ENCODE data around the gene CTRB1. TPM values are rescaled to one million over a fixed set of nuclear protein-coding genes. Genes with fewer than 3 reads are reported as not detected.
"Not testable (repeated sequence)": the region's sequence is repeated elsewhere in the genome, so short reads cannot be mapped to it uniquely, and the experiment has no call there.

The CTRB1 gene
- total RNA-seq, 2 experiments from 2014 or later = not detected

DNA sequence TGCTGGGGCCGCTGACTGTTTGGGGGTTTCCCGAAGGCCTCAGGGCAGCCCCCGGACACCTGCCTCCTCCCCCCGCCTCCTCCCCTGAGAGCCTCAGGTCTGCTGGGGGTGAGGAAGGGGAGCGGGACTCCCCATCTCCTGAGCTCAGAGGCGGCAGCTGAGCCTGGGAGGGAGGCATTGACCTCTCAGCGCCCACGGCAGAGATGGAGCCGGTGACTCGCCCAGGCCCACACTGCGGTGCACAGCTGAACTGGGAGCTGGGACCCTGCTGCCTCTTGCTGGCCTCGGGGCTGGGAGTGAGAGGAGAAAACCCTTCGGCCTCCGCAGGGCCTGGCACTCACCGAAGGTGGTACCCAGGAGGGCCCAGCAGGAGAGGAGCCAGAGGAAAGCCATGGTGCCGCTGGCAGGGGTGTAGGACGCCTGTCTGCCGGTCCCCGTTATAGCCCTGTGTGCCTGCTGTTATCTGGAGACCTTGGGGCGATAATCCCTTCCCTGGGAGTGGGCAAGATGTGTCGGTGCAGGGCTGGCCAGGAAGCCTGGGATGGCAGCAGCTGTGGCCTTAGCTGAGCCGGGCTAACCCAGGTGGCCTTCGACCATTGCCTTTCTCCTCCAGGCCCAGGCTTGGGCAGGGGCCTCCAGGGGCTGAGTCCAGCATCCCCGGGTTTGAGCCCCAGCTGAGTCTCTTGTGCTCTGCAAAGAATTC lies 11.9 kb upstream of the CTRB1 start, which contains the start of gene CTRB2:
Gene CTRB2, minus strand, starts transcription at position 413 of the 703 bp plus-strand sequence. Its CDS starts 20 bp downstream, at position 393.
- ChIA-PET POLR2A (no interaction called here), CTCF (no interaction called here)
- intact Hi-C loops (cut with micrococcal nuclease) = no loop called here
- H3K4me1 Mint-ChIP-seq (ENCODE audit: low read depth) = no peaks in the 10 kb centered on the region
- no peaks in the 10 kb centered on the region for H3K36me3 Mint-ChIP-seq (ENCODE audit: low read depth)
- no peak within 1 kb of the TSS for H3K27ac Mint-ChIP-seq
- DNase-seq (no peak), ATAC-seq (no peak)
- H3K27me3 Mint-ChIP-seq = no peaks in the 10 kb centered on the region
- no peak within 1 kb of the TSS for H3K4me3 Mint-ChIP-seq
- TF ChIP-seq, protein P1, sequence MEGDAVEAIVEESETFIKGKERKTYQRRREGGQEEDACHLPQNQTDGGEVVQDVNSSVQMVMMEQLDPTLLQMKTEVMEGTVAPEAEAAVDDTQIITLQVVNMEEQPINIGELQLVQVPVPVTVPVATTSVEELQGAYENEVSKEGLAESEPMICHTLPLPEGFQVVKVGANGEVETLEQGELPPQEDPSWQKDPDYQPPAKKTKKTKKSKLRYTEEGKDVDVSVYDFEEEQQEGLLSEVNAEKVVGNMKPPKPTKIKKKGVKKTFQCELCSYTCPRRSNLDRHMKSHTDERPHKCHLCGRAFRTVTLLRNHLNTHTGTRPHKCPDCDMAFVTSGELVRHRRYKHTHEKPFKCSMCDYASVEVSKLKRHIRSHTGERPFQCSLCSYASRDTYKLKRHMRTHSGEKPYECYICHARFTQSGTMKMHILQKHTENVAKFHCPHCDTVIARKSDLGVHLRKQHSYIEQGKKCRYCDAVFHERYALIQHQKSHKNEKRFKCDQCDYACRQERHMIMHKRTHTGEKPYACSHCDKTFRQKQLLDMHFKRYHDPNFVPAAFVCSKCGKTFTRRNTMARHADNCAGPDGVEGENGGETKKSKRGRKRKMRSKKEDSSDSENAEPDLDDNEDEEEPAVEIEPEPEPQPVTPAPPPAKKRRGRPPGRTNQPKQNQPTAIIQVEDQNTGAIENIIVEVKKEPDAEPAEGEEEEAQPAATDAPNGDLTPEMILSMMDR (IDR thresholded peaks at IDR 0.05) = no peak
- no peaks in the 10 kb centered on the region for H3K9me3 Mint-ChIP-seq

DNA sequence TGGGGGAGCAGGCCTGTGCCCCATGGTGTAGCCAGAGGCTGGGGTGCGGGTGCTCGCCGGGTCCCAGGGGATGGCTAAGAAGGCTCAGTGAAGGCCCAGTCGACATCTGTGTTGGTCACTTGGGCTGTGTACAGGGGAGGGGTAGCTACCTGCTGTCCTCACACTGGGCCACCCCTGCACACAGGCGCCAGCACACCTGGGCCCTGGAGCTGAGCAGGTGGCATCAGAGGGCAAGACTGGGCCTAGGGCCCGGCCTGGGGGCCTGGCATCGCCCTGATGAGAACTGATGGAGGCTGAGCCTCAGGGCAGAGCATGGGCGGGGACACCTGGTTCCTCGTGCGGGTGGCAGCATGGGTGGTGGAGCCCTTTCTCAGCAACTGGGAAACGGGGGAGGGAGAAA lies 11.0 kb upstream of the CTRB1 start:
- ChIA-PET POLR2A (no interaction called here), CTCF (interaction anchor here (1.1 kb wide), 1 partner anchor 9 kb away, joined by 3 read pairs; no protein-coding TSS in a partner anchor)
- no peaks in the 10 kb centered on the region for H3K9me3 Mint-ChIP-seq
- no peaks in the 10 kb centered on the region for H3K27me3 Mint-ChIP-seq
- no peaks in the 10 kb centered on the region for H3K36me3 Mint-ChIP-seq (ENCODE audit: low read depth)
- H3K4me1 Mint-ChIP-seq (ENCODE audit: low read depth) = no peaks in the 10 kb centered on the region
- ATAC-seq (no peak), DNase-seq (no peak)
- H3K4me3 Mint-ChIP-seq = no peak overlapping the region
- H3K27ac Mint-ChIP-seq = no peak overlapping the region
- TF ChIP-seq, protein P1 (IDR thresholded peaks at IDR 0.05) = no peak
- intact Hi-C loops (cut with micrococcal nuclease) = no loop called here

DNA sequence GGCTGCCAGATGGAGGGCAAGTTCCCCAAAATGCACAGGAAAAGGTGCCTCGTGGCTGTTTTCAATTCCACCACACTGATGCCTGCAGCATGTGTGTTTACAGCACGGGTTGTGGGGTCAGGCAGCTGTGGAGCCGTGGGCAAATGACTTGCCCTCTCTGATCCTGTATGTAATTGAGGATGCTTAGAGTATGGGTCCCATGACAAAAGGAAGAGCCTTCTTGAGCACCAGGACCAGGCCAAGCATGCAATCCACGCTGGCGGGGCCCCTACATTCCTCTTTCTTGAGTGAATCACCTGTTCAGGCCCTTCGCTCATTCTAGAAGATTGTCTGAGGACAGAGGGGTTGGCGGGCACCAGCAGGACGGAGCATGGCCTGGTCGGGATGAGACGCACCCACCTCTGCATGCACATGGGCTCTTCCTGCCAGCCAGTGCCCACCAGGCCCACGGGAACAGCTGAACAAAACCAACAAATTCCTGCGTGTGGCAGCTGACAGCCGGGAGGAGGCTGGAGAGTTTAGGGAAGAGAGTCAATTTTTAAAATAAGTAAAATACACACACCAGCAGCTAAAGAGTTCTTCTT lies 10.5 kb upstream of the CTRB1 start:
- ChIA-PET POLR2A (no interaction called here), CTCF (interaction anchor here (1.1 kb wide), 1 partner anchor 9 kb away, joined by 3 read pairs; no protein-coding TSS in a partner anchor)
- H3K4me1 Mint-ChIP-seq (ENCODE audit: low read depth) = no peaks in the 10 kb centered on the region
- H3K36me3 Mint-ChIP-seq (ENCODE audit: low read depth) = no peaks in the 10 kb centered on the region
- TF ChIP-seq, protein P1 (IDR thresholded peaks at IDR 0.05) = no peak
- H3K27ac Mint-ChIP-seq = no peak overlapping the region
- intact Hi-C loops (cut with micrococcal nuclease) = no loop called here
- DNase-seq (no peak), ATAC-seq (no peak)
- no peaks in the 10 kb centered on the region for H3K9me3 Mint-ChIP-seq
- H3K4me3 Mint-ChIP-seq = no peak overlapping the region
- no peaks in the 10 kb centered on the region for H3K27me3 Mint-ChIP-seq

DNA sequence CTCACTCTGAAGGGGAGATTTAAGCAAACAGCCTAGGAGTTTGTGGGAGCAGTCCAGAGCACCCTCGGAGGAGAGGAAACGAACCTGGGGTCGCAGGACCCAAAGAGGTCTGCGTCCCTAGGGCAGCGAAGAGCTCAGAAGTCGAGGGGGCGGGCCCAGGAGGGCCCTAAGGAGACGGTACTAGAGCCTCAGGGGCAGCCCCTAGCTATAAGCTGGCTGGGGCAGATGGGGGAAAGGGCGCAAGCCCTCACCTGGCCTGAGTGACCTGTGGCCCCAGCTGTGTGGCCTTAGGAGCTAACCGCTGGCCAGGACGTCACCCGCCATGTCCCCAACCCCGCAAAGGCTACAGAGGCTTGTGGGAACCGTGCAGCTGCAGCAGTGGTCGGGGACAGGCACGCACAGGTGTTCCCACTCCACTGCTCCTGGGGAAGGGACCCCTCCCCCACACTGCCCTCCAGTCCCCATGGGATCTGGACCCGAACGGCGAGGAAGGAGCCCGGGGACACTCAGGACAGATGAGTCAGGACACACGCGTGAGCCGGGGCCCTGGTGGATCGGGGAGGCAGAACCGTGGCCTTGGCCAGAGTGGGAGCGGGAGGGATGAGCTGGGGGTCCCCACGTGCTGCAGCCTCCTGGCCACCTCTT lies 9.8 kb upstream of the CTRB1 start:
- intact Hi-C loops (cut with micrococcal nuclease) = no loop called here
- POLR2A ChIA-PET = no interaction called here

DNA sequence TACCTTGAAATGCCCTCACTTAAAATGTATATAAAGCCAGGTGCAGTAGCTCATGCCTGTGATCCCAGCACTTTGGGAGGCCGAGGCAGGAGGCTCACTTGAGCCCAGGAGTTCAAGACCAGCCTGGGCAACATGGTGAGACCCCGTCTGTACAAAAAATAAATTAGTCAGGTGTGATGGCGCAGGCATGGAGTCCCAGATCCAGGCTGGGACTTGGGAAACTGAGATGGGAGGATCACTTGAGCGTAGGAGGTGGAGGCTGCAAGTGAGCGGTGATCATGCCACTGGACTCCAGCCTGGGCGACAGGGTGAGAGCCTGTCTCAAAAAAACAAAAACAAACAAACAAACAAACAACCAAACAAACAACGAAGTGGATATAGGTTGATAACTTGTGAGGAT lies 9.3 kb upstream of the CTRB1 start:
- H3K4me1 Mint-ChIP-seq (ENCODE audit: low read depth); H3K36me3 Mint-ChIP-seq (ENCODE audit: low read depth); CTCF ChIA-PET; intact Hi-C loops (cut with micrococcal nuclease); H3K4me3 Mint-ChIP-seq; H3K9me3 Mint-ChIP-seq; POLR2A ChIA-PET; ATAC-seq; DNase-seq; H3K27ac Mint-ChIP-seq; H3K27me3 Mint-ChIP-seq: not testable (repeated sequence)

More for the DNA sequence above, 9.8 kb upstream of the CTRB1 start:
- no peak overlapping the region for H3K27ac Mint-ChIP-seq
- no peak for ATAC-seq
- H3K4me1 Mint-ChIP-seq (ENCODE audit: low read depth) = no peaks in the 10 kb centered on the region
- CTCF ChIA-PET = no interaction called here
- no peaks in the 10 kb centered on the region for H3K9me3 Mint-ChIP-seq
- no peaks in the 10 kb centered on the region for H3K36me3 Mint-ChIP-seq (ENCODE audit: low read depth)
- TF ChIP-seq, protein P1 (IDR thresholded peaks at IDR 0.05) = no peak
- no peak for DNase-seq
- H3K27me3 Mint-ChIP-seq = no peaks in the 10 kb centered on the region
- no peak overlapping the region for H3K4me3 Mint-ChIP-seq
